Motor neuron (in vitro differentiated cells): ENCODE data around the gene CPPED1. TPM values are rescaled to one million over a fixed set of nuclear protein-coding genes. Genes with fewer than 3 reads are reported as not detected.

Source experiments
- ATAC-seq, 8 experiments: fragments of 200-7000 bp; cut with Tn5 transposase; replicated peaks in 6 of 8; 2 replicates each; pipeline ENCODE4 v1.8.0; 2021; ENCODE audit warnings: mild to moderate bottlenecking in 8 of 8, moderate library complexity in 8 of 8
- H3K27ac ChIP-seq, 2 donors: fragments of 250-450 bp; sonication (Bioruptor Pico); 2 replicates each; pipeline ENCODE4 v1.9.0; 2021; ENCODE audit warnings: antibody characterized with exemption in 2 of 2, mild to moderate bottlenecking in 2 of 2, moderate library complexity in 1 of 2
- H3K4me1 ChIP-seq, 2 donors: fragments of 250-450 bp; sonication (Bioruptor Pico); replicated peaks in 1 of 2; 2 replicates each; pipeline ENCODE4 v1.6.1; 2021; ENCODE audit warnings: antibody characterized with exemption in 2 of 2, mild to moderate bottlenecking in 2 of 2, moderate library complexity in 1 of 2
- H3K4me3 ChIP-seq, 5 donors: fragments of 250-450 bp; sonication (Bioruptor Pico); 2 replicates each; pipeline ENCODE4 v1.9.0; 2021; ENCODE audit warnings: antibody characterized with exemption in 5 of 5, mild to moderate bottlenecking in 5 of 5, moderate library complexity in 4 of 5
- WGBS, 10 experiments: fragments of 450-650 bp; shearing (Covaris generic); methylation state at CpG; one replicate each; pipeline ENCODE4 v1.0.0; 2022; 5-methylcytosine and 5-hydroxymethylcytosine counted together
- in situ Hi-C, 9 experiments: fragments of 400-800 bp; cut with MboI; loops; one replicate each; pipeline ENCODE4 v1.15.0; 2021; ENCODE audit warnings: low sequenced_read_pairs in 9 of 9, low pct_unique_long_range_greater_than_20kb in 2 of 9; ENCODE audit not compliant: unreplicated experiment in 9 of 9
- total RNA-seq, 8 experiments: library from RNA; unstranded; fragments of 300-600 nt; gene quantifications; 2 replicates each; pipeline versions ENCODE4 v1.2.3 to v1.2.4, GENCODE V29; 2022

The CPPED1 gene
- total RNA-seq, 8 experiments from 2014 or later = 1.1 to 20.1 (median 4.6) TPM

- Histone ChIP-seq H3K4me3 (no peak overlapping the region), H3K4me1 (no peaks in the 10 kb centered on the region), H3K27ac (no peak overlapping the region)
- in situ Hi-C loops = no loop called here
- ATAC-seq = no peak
- 87 to 100% (median 92%) methylated on average over 1 to 20 of the region's 31 CpGs; no CpG with 5 or more reads in 2 of the 10 experiments for WGBS, 10 experiments
These were observed 99.1 kb downstream of the CPPED1 start for GRCh38 chr16:12704492-12705111.

- Histone ChIP-seq H3K27ac (no peak overlapping the region), H3K4me3 (no peak overlapping the region), H3K4me1 (no peaks in the 10 kb centered on the region)
- no peak for ATAC-seq
- in situ Hi-C loops = no loop called here
- WGBS, 10 experiments = 40 to 100% (median 90%) methylated on average over 1 to 5 of the region's 5 CpGs; no CpG with 5 or more reads in 3 of the 10 experiments
These were observed 99.8 kb downstream of the CPPED1 start for GRCh38 chr16:12703935-12704334.

- ATAC-seq = no peak
- H3K4me1 ChIP-seq = no peaks in the 10 kb centered on the region
- H3K4me3 ChIP-seq = no peak overlapping the region
- 100% methylated on average over 1 of the region's 3 CpGs; no CpG with 5 or more reads in 9 of the 10 experiments for WGBS, 10 experiments
- H3K27ac ChIP-seq = no peak overlapping the region
- in situ Hi-C loops = no loop called here
These were observed 103.5 kb downstream of the CPPED1 start for GRCh38 chr16:12700161-12700560.

GRCh38 chr16:12699161-12699560, 104.5 kb downstream of the CPPED1 start:
- 60 to 96% (median 83%) methylated on average over 1 to 7 of the region's 7 CpGs; no CpG with 5 or more reads in 1 of the 10 experiments for WGBS, 10 experiments
- no peaks in the 10 kb centered on the region for H3K4me1 ChIP-seq
- ATAC-seq = no peak

GRCh38 chr16:12697437-12697836, 106.2 kb downstream of the CPPED1 start:
- no peak overlapping the region for H3K27ac ChIP-seq
- 63 to 100% (median 82%) methylated on average over 1 to 5 of the region's 5 CpGs; no CpG with 5 or more reads in 2 of the 10 experiments for WGBS, 10 experiments
- H3K4me3 ChIP-seq = no peak overlapping the region
- in situ Hi-C loops = no loop called here
- no peak for ATAC-seq
- H3K4me1 ChIP-seq = no peaks in the 10 kb centered on the region

More at GRCh38 chr16:12699161-12699560, 104.5 kb downstream of the CPPED1 start:
- in situ Hi-C loops = no loop called here
- Histone ChIP-seq H3K27ac (no peak overlapping the region), H3K4me3 (no peak overlapping the region)

- H3K4me3 ChIP-seq = no peak overlapping the region
- in situ Hi-C loops = no loop called here
- WGBS, 10 experiments = 75 to 100% (median 90%) methylated on average over 1 to 5 of the region's 5 CpGs; no CpG with 5 or more reads in 1 of the 10 experiments
- no peaks in the 10 kb centered on the region for H3K4me1 ChIP-seq
- ATAC-seq = no peak
- H3K27ac ChIP-seq = no peak overlapping the region
These were observed 108.2 kb downstream of the CPPED1 start for GRCh38 chr16:12695454-12695853.

- H3K27ac ChIP-seq = no peak overlapping the region
- no peak overlapping the region for H3K4me3 ChIP-seq
- WGBS, 10 experiments = 67 to 100% (median 96%) methylated on average over 1 to 5 of the region's 5 CpGs; no CpG with 5 or more reads in 1 of the 10 experiments
- H3K4me1 ChIP-seq = peaks cover 2 to 3% of the 10 kb centered on the region in 2 donors
- in situ Hi-C loops = no loop called here
- no peak for ATAC-seq
These were observed 113.7 kb downstream of the CPPED1 start for GRCh38 chr16:12690024-12690423.

- 0 to 100% (median 73%) methylated on average over 1 to 4 of the region's 6 CpGs; no CpG with 5 or more reads in 2 of the 10 experiments for WGBS, 10 experiments
- peaks cover 2 to 3% of the 10 kb centered on the region in 2 donors for H3K4me1 ChIP-seq
These were observed 114.5 kb downstream of the CPPED1 start for GRCh38 chr16:12688951-12689850.

GRCh38 chr16:12685806-12686205, 117.9 kb downstream of the CPPED1 start:
- 52 to 100% (median 67%) methylated on average over 1 to 5 of the region's 5 CpGs; no CpG with 5 or more reads in 4 of the 10 experiments for WGBS, 10 experiments
- Histone ChIP-seq H3K4me1 (peaks cover 2 to 3% of the 10 kb centered on the region in 2 donors), H3K4me3 (no peak overlapping the region), H3K27ac (no peak overlapping the region)
- in situ Hi-C loops = no loop called here
- ATAC-seq = peak in 4 of 8 experiments; percentile 57 to 88 (median 76)

More at GRCh38 chr16:12688951-12689850, 114.5 kb downstream of the CPPED1 start:
- no peak overlapping the region for H3K27ac ChIP-seq
- in situ Hi-C loops = no loop called here
- no peak overlapping the region for H3K4me3 ChIP-seq
- peak in 5 of 8 experiments; percentile 16 to 74 (median 40) for ATAC-seq

GRCh38 chr16:12682432-12683165, 121.1 kb downstream of the CPPED1 start:
- H3K4me3 ChIP-seq = no peak overlapping the region

GRCh38 chr16:12681653-12682052, 122.0 kb downstream of the CPPED1 start:
- 78 to 100% (median 81%) methylated on average over 1 to 7 of the region's 7 CpGs; no CpG with 5 or more reads in 5 of the 10 experiments for WGBS, 10 experiments
- Histone ChIP-seq H3K4me3 (no peak overlapping the region), H3K4me1 (peaks cover 2 to 3% of the 10 kb centered on the region in 2 donors), H3K27ac (no peak overlapping the region)
- ATAC-seq = no peak
- in situ Hi-C loops = no loop called here

More at GRCh38 chr16:12682432-12683165, 121.1 kb downstream of the CPPED1 start:
- Histone ChIP-seq H3K27ac (no peak overlapping the region), H3K4me1 (peaks cover 2 to 3% of the 10 kb centered on the region in 2 donors)
- in situ Hi-C loops = no loop called here
- ATAC-seq = no peak
- whole genome bisulfite sequencing, 10 experiments = 69 to 95% (median 84%) methylated on average over 2 to 11 of the region's 11 CpGs; no CpG with 5 or more reads in 2 of the 10 experiments

- no peak for ATAC-seq
These were observed 123.2 kb downstream of the CPPED1 start for GRCh38 chr16:12680531-12680930.

More at GRCh38 chr16:12680531-12680930, 123.2 kb downstream of the CPPED1 start:
- H3K4me1 ChIP-seq = peaks cover 4 to 6% of the 10 kb centered on the region in 2 donors
- H3K4me3 ChIP-seq = no peak overlapping the region
- WGBS, 10 experiments = 0 to 100% (median 37%) methylated on average over 1 of the region's 2 CpGs; no CpG with 5 or more reads in 4 of the 10 experiments
- in situ Hi-C loops = no loop called here
- H3K27ac ChIP-seq = no peak overlapping the region
